Measurements from ENCODE around the gene CORO7. TPM values are rescaled to one million over a fixed set of nuclear protein-coding genes. Genes with fewer than 3 reads are reported as not detected.

CORO7 gene
- total RNA-seq, 1 donor from 2014 or later = 51.5 TPM

GRCh38 chr16:4364196-4365013, 52.0 kb downstream of the CORO7 start:
- no peak for DNase-seq (ENCODE audit: low spot score)
- ATAC-seq = no peak
- intact Hi-C loops (cut with DNase I) = no loop called here

DNA sequence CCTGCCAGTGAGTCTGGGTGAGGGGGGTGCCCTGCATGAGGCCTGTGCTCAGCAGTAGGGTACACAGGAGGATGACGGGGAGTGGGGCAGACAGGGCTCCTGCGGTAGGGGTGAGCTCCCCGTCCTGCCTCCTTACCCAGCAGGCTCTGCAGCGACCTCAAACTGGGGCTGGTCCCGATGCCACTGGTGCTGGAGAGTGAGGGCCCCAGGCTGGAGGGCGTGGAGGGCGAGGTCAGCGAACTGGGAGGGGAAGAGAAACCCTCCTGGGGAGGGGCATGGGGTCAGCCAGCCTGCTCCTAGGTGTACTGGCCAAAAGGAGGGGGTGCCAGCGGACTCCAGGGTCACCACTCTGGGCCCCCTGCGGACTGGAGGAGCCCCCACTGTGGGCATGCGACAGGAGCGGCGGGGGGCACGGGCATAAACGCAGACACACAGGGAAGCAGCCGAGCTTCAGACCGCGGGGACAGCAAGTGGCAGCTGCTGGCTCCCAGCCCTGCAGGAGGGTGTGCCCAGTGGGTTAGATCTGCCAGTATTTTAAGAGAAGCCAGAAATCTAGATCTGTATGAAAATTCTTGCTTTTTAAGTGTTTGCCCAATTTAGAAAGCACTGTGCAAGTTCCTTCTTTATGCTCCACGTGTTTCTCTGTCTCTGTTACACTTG, 53.8 kb downstream of the CORO7 start:
- no peak for DNase-seq (ENCODE audit: low spot score)
- intact Hi-C loops (cut with DNase I) = no loop called here
- ATAC-seq = no peak

- DNase-seq (ENCODE audit: low spot score) (no peak), ATAC-seq (no peak)
- intact Hi-C loops (cut with DNase I) = no loop called here
Observed at GRCh38 chr16:4361944-4362311, 54.5 kb downstream of the CORO7 start.

DNA sequence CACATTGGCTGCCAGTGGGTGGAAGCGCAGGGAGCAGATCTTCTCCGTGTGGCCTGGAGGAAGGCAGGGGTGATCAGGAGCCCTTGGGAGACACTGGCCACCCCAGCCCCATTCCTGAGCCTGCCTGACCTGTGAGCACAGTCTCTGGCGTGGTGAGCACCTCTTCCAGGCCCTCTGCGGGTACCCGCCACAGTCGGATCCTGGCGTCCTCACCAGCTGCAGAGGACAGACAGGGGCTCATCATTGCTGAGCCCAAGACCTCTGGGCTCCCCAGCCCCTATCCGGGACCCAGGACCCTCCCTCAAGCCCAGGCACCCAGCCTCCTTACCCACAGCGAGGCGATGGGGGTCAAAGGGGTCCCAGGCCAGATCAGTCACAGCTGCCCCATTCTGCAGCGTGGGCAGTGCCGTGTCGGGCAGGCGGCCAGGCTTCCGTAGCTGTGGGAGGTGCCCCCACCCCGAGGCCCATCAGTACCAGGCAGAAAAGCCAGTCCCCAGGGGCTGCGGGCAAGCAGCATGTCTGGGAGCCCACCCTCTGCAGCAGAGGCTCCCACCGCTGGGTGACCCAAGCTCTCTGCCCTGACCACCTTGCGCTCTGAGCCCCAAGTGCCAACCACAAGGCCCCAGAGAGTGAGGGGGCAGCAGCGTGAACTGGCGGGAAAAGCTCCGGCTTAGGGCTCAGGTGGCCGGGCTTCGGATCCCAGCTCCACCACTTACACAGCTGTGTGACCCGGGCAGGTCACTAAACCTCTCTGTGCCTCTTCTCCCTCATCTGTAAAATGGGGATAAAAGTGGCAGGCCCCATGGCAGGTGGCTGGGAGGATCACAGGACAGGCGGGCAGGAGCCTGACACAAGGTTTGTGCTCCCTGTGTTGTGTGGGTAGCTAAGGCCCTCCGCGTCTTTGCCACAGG, 55.1 kb downstream of the CORO7 start:
- no peak for DNase-seq (ENCODE audit: low spot score)
- no peak for ATAC-seq
- intact Hi-C loops (cut with DNase I) = no loop called here

GRCh38 chr16:4360538-4361021, 55.8 kb downstream of the CORO7 start:
- DNase-seq (ENCODE audit: low spot score) (no peak), ATAC-seq (peak; percentile 13)
- intact Hi-C loops (cut with DNase I) = no loop called here

- intact Hi-C loops (cut with DNase I) = loop anchor here (2.0 kb wide), 1 partner anchor 45 kb away; no protein-coding TSS in a partner anchor
- DNase-seq (ENCODE audit: low spot score) = no peak
- ATAC-seq = no peak
Observed at GRCh38 chr16:4359914-4360313, 56.5 kb downstream of the CORO7 start.

DNA sequence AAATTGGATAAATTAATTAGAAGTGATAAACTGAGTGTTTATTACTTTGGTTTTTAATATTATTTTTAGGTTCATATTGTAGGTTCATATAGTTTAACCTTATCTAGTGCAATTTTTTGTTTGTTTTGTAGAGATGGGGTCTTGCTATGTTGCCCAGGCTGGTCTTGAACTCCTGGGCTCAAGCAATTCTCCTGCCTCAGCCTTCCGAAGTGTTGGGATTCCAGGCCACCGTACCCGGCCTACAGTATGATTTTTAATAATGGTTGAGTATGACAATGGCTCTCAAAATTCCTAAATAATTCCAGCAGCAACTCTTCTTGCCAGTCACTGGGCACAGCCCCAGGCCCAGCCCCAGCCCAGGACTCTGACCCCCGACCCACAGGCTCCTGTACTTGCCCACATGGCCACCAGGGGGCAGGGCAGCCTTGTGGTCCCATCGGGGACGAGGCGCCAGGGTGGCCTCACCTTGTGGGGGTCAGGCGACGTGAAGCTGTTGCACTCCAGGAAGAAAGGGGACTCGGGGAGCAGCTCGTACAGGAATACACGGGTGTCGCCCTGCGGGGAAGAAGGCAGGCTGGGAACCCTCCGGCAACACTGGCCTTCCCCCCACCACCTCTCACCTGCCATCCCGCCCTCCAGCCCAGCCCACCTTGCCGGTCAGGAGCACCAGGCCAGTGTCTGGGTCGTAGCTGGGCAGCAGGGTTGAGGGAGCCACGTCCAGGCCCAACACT, 57.4 kb downstream of the CORO7 start:
- intact Hi-C loops (cut with DNase I) = loop anchor here (2.0 kb wide), 1 partner anchor 46 kb away; no protein-coding TSS in a partner anchor
- DNase-seq (ENCODE audit: low spot score) = peak; percentile 85

GRCh38 chr16:4358236-4358635, 58.2 kb downstream of the CORO7 start:
- no peak for ATAC-seq
- no peak for DNase-seq (ENCODE audit: low spot score)
- intact Hi-C loops (cut with DNase I) = loop anchor here (2.0 kb wide), 1 partner anchor 47 kb away; no protein-coding TSS in a partner anchor

More for the DNA sequence above, 57.4 kb downstream of the CORO7 start:
- peak; percentile 73 for ATAC-seq

DNA sequence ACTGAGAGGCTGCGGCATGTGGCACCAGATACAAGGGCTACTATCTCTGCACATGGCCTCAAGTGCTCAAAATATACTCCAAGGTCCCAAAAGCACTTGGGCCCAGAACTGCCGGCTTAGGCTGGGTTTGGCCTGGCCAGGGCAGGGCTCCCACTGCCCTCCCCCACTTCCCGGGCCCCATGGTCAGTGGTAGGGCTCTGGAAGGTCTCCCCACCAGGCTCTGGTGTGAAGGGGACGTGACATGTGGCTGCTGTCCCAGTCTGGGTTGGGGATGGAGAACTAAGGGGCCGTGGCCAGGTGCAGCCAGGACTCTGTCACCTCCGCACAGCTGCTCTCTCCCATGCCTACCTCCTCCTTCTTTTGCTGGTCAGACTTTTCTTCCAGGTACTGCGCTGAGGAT, 59.6 kb downstream of the CORO7 start:
- DNase-seq (ENCODE audit: low spot score) = no peak
- intact Hi-C loops (cut with DNase I) = no loop called here
- no peak for ATAC-seq

DNA sequence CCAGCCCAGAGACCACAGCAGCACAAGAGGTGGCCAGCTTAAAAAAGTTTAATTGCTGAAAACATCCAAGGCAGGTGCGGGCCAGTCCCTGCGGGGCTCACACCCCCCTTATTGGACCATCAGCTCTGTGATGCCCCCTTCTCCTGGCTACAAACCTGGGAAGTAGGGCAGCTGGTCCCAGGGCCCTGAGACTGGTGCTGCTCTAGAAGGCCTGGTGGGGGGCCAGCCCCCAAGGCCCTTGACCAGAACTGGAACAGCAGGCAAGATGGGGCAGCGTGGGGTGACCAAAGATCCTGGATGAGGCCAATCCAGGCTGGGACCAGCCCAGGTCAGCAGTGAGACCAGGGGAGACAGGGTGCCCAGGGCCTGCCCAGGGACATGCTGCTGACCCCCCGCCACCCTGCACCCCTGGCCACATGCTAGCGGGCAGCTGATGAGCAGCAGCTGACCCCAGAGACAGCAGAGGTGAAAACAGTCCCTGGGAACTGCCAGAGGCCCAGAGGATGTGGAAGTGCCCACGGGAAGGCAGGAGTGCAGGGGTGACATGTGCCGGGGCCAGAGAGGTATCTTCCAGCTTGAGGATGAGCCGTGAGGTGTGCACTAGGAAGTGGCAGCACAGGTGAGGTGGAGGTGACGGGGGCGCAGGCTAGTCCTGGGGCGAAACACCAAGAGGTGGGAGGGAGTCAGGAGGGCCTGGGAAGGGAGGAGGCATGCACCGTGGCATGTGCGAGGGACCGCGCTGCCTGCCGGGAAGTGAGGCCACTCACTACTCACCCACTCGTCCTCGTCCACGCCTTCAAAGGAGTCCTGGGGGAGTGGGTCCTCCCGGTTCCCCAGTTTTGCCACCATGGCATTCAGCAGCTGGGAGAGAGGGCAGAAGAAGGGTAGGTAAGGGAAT, 61.6 kb downstream of the CORO7 start:
- intact Hi-C loops (cut with DNase I) = no loop called here
- ATAC-seq (no peak), DNase-seq (ENCODE audit: low spot score) (no peak)

GRCh38 chr16:4353675-4354074, 62.7 kb downstream of the CORO7 start:
- ATAC-seq = no peak
- DNase-seq (ENCODE audit: low spot score) = no peak
- intact Hi-C loops (cut with DNase I) = no loop called here

- DNase-seq (ENCODE audit: low spot score) = no peak
- intact Hi-C loops (cut with DNase I) = no loop called here
- no peak for ATAC-seq
Observed at GRCh38 chr16:4352843-4353242, 63.6 kb downstream of the CORO7 start.

DNA sequence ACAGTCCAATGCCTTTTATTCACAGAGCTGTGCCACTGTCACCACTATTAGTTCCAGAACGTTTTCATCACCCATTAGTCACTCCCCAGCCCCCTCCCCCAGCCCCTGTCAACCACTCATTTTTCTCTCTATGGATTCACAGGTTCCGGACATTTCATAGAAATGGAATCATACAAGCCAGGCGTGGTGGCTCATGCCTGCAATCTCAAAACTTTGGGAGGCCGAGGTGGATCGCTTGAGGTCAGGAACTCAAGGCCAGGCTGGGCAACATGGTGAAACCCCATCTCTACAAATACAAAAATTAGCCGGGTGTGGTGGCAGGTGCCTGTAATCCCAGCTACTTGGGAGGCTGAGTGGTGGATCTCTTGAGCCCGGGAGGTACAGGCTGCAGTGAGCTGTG, 64.5 kb downstream of the CORO7 start:
- DNase-seq (ENCODE audit: low spot score) (no peak), ATAC-seq (no peak)
- intact Hi-C loops (cut with DNase I) = no loop called here

GRCh38 chr16:4350787-4351659, 65.4 kb downstream of the CORO7 start, which contains the start of gene PAM16:
PAM16 (minus strand) TSS chr16:4351321; CDS start chr16:4351234, 87 bp downstream.
- intact Hi-C loops (cut with DNase I) = no loop called here
- DNase-seq (ENCODE audit: low spot score) (peak; percentile 99), ATAC-seq (peak; percentile 96)

GRCh38 chr16:4350365-4350786, 66.0 kb downstream of the CORO7 start:
- intact Hi-C loops (cut with DNase I) = no loop called here
- DNase-seq (ENCODE audit: low spot score) = no peak
- ATAC-seq = no peak

DNA sequence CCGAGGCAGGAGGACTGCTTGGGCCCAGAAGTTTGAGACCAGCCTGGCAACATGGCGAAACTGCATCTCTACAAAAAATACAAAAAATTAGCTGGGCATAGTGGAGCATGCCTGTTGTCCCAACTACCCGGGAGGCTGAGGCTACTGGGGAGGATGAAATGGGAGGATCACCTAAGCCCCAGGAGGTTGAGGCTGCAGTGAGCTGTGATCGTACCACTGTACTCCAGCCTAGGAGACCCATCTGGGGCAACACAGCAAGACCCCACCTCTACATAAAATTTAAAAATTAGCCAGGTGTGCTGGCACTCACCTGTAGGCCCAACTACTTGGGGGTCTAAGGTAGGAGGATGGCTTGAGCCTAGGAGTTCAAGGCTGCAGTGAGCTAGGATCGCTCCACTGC, 67.1 kb downstream of the CORO7 start:
- no peak for DNase-seq (ENCODE audit: low spot score)
- intact Hi-C loops (cut with DNase I) = no loop called here
- ATAC-seq = no peak
